ENCODE data around the gene HIRA.
"Not testable (repeated sequence)": the region's sequence is repeated elsewhere in the genome, so short reads cannot be mapped to it uniquely, and the experiment has no call there.

Gene HIRA

GRCh38 chr22:19376247-19376646 lies 55.3 kb downstream of the HIRA start:
- DNase-seq = no peak

GRCh38 chr22:19375435-19375834 lies 56.1 kb downstream of the HIRA start:
- DNase-seq = no peak

DNA sequence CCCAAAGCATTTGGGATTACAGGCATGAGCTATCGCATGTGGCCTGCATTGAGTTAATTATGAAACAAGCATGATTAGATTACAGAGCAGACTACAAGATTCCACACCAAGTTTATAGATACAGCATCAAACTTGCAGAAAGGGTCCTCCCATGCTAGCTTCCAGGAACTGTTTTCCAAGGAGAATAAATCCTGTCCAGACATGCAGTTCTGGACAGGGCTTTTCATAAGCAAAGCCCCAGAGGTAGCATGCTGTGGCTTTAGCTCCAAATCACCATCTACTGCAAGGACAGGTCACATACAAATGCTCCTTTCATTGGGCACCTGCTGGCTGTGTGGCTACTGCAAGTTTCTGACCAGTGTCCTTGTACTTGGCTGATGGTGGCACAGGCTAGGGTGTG lies 57.1 kb downstream of the HIRA start:
- no peak for DNase-seq

DNA sequence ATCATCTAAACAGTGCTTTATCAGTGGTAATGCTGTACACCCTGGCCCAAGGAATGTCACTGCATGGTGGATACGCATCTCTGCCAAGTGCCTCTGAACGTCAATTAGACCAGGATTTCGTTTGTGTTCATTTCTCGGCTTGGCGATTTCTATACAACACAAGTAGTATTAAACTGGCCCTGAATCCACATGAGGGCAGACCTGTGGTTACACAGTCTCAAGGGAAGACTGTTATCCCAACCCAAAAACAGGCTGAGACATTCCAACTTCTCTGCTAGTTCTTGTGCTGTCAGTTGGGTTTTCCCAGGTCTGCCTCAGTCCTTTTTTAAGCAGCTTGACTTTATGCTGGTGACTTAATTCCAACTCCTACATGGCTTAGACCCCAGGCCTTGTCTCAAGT lies 58.1 kb downstream of the HIRA start:
- no peak for DNase-seq

DNA sequence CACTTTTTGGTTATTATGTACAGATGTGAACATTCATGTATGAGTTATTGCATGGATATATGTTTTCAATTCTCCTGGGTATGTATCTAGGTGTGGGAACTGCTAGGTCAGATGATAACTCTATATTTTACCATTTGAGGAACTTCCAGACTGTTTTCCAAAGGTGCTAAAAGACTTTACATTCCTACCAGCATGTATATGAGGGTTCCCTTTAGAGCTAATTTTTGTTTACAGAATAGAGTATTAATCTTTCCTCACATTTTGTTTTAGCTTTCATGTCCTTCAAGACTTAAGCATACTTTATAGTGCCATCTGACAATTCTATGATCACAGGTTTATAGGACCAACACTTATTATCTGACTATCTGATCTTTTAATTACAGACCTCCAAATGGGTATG lies 59.6 kb downstream of the HIRA start:
- DNase-seq = no peak

- DNase-seq = no peak
These were observed 62.7 kb downstream of the HIRA start for GRCh38 chr22:19368876-19369275.

DNA sequence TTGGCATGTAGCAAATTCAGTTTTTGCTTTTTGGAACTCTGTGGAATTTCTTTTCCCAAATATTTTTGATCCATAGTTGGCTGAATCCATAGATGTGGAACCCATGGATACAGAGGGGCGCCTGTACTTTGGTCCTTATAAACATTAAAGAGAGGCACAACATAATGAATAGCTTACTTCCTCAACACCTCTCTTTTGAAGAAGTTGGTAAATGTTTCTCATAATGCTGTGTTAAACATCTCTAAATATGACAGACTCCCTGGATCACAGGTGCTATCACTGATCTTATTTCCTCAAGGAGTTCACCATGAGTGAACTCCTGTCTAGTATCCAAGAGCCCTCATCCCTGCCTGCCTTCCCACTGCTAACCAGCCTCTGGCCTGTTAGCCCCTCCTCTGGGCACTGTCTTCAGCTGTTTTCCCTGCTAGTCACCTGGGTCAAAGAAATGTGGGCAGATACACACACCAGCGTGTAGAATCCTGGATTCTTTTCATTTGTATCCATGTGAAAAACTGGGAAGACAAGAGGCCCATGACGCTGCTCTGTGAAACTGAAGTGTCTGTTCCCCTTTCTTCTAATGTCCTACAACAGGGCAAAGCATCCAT lies 63.7 kb downstream of the HIRA start:
- no peak for DNase-seq

- DNase-seq = not testable (repeated sequence)
These were observed 68.0 kb downstream of the HIRA start for GRCh38 chr22:19363541-19363940.

GRCh38 chr22:19361501-19362103 lies 69.9 kb downstream of the HIRA start:
- no peak for DNase-seq

GRCh38 chr22:19360862-19361261 lies 70.7 kb downstream of the HIRA start:
- DNase-seq = no peak

DNA sequence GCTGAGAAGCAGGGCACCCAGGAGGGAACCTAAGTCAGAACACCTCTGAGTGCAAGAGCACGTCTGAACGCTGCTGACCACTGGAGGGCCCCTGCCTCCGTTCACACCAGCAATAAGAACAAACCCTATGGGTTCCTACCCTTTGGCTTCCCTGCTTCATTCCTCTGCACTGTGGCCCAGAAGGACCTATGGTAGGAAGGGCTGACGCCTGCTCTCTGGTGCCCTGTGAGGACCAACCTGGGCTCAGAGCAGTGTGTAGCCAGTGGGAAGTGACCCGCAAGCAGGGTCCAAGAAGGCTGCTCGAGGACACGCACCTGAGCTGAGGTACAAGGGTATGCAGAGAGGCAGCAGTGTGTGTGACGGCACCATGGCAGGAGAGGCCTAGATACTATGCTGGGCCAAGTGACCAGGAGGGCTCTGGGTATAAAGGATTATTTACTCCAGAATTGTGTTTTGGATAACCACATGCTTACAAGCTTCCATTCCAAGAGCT lies 71.2 kb downstream of the HIRA start:
- DNase-seq = no peak

- no peak for DNase-seq
These were observed 71.8 kb downstream of the HIRA start for GRCh38 chr22:19359554-19360299.

GRCh38 chr22:19358703-19359553 lies 72.6 kb downstream of the HIRA start:
- DNase-seq = no peak

DNA sequence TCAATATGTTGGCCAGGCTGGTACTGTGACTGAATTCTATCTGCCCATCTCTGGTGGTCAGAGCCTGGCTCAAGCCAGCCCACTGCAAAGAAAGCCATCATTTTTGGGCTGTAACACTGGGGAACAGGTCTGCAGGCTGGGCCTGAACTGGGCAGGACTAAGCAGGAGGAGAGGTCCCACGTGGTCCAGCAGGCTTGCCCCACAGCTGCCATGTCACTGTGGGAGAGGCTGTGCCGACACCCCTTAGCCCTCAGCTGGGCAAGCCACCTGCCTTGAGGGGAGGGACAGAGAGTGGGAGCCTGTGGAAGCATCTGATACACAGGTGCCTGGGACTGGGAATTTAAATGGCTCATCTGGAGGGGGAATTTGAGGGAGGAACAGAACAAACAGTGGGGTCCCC lies 73.3 kb downstream of the HIRA start:
- no peak for DNase-seq

- DNase-seq = no peak
These were observed 74.0 kb downstream of the HIRA start for GRCh38 chr22:19357270-19358105.

- no peak for DNase-seq
These were observed 74.7 kb downstream of the HIRA start for GRCh38 chr22:19356708-19357269.

GRCh38 chr22:19355413-19356157 lies 75.9 kb downstream of the HIRA start:
- DNase-seq = no peak

DNA sequence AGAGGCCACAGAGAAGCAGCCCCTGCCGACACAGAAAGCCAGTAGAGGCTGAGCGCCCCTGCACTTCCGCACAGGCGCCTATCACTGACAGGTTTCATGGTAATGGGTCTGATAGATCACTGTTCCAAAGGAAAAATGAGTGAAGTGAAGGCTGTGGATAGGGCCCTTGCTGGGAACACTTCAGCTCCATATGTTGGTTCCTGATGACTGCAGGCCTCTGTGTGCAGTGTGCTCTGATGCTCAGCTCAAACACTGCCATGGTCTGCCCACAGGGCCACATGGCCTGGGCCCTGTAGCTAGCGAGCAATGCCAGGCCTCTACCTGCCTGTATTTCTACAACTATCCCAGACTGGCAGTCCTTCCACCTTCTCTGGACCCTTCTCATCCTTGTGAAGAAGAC lies 77.3 kb downstream of the HIRA start:
- DNase-seq = no peak

GRCh38 chr22:19353363-19354131 lies 78.0 kb downstream of the HIRA start:
- DNase-seq = no peak

GRCh38 chr22:19352766-19353165 lies 78.8 kb downstream of the HIRA start:
- DNase-seq = no peak

Data from activated CD4-positive, alpha-beta T cell treated with anti-CD3 and anti-CD28 coated beads for 48 hours (primary cell).